Breast epithelium (tissue), 3 donors: ENCODE results near the gene FSTL4.

ENCODE experiments used
- CTCF ChIP-seq, 3 donors: fragments of 450-650 bp; IDR thresholded peaks; one replicate each; pipeline ENCODE4 v1.5.1; 2016 to 2017; ENCODE audit warnings: antibody characterized with exemption in 3 of 3, mild to moderate bottlenecking in 3 of 3, moderate library complexity in 3 of 3
- POLR2A ChIP-seq: fragments of 450-650 bp; IDR thresholded peaks from one replicate; pipeline ENCODE4 v1.6.1; 2016; ENCODE audit warnings: antibody characterized with exemption, mild to moderate bottlenecking, moderate library complexity
- POLR2AphosphoS5 ChIP-seq, 3 donors: sonication (generic); formaldehyde crosslinking; IDR thresholded peaks; one replicate each; pipeline ENCODE4 v1.6.1; 2017; ENCODE audit warnings: antibody characterized with exemption in 3 of 3

DNA sequence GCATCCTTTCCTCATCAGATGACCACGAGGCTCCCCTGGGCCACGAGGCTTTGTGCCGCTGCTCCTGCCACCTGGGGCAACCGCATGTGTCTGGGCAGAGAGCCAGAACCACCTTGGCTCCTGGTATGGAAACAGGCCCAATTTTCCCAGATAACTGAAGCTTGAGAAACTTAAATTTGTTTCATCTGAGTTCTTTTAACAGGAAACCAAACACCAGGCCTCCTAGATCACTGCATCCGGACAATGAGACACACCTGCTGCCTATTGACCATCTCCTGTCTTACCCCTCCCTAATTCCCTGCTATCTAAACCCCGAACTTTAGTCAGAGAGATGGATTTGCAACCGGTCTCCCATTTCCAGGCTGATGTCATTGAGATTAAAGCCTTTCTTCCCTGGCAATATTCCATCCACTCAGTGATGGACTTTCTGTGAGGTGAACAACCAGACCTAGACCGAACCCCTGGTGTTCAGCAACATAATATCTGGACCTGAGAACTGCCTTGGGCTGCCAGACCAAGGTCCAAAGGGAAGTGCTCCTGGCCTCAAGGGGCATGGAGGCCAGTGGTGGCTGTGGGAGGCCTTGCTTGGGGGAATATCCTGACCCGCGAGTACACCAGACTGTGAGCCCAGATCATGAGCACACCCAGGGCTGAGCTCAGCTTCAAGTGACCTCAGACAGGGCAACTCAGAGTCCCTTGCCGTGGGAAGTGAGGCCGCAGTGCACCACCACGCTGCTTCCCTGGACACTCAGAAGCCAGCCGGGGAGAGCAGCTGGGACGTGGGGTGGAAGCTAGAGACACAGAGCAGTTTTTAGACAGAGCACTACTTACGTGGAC is 360.8 kb downstream of the FSTL4 start:
- TF ChIP-seq CTCF (IDR thresholded peaks at IDR 0.05) (no peak), POLR2A (no peak), POLR2AphosphoS5 (IDR thresholded peaks at IDR 0.05) (no peak)
